ENCODE data around the gene CLCF1. TPM values are rescaled to one million over a fixed set of nuclear protein-coding genes. Genes with fewer than 3 reads are reported as not detected.

The CLCF1 gene
- total and polyA plus RNA-seq, 2 donors (not counting 3 experiments of a cell fraction or from before 2014, with no cell fraction given), result 5.8 to 6.5 TPM

DNA sequence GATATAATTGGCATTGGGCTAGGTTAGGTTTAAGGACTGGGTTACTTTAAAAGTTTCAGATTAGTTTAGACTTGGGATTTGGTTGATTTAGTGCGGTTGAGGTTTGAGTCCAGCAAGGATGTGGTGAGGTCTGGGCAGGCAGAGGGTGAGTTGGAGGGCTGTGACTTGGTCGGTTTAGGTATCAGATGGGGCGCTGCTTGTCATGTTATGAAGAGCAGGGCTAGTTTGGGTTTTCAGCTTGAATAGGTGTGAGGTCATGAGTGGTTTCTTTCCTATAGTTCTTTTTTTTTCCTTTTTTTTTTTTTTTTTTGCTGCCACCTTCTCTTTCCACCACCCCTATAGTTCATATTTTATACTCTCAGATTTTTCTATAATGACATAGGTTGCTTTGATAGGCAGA, 4.8 kb downstream of the CLCF1 start:
- Histone ChIP-seq H3K9ac (replicated peaks; ENCODE audit: extremely low read depth, insufficient read depth, low read length) (no peak overlapping the region), H3K27ac (ENCODE audit: insufficient read depth, low read depth, low read length) (no peak overlapping the region), H3K36me3 (ENCODE audit: control insufficient read depth in 2 of 2, extremely low read depth in 1 of 2, insufficient read depth in 2 of 2, low read length in 2 of 2) (no peaks in the 10 kb centered on the region), H3K27me3 (ENCODE audit: control insufficient read depth in 2 of 2, insufficient read depth in 2 of 2, low read length in 2 of 2) (no peaks in the 10 kb centered on the region), H3K79me2 (ENCODE audit: control insufficient read depth, insufficient read depth, low read length) (peaks cover 14% of the 10 kb centered on the region), H3K9me3 (replicated peaks; ENCODE audit: control insufficient read depth, insufficient read depth, low read length) (no peaks in the 10 kb centered on the region), H3K4me1 (ENCODE audit: control insufficient read depth, extremely low read depth, insufficient read depth, low read length) (peaks cover 28% of the 10 kb centered on the region), H2AFZ (ENCODE audit: low read depth, low read length) (no peak overlapping the region), H4K20me1 (replicated peaks; ENCODE audit: control insufficient read depth, extremely low read depth, insufficient read depth, low read length) (no peaks in the 10 kb centered on the region), H3K9me1 (replicated peaks; ENCODE audit: control insufficient read depth, extremely low read depth, insufficient read depth, low read length) (no peaks in the 10 kb centered on the region), H3K4me2 (ENCODE audit: insufficient read depth, low read length) (no peak overlapping the region), H3K4me3 (replicated peaks in 1 of 3; ENCODE audit: insufficient read depth in 1 of 3, low read depth in 1 of 3, low read length in 3 of 3) (no peak overlapping the region)
- dilution Hi-C loops (cut with MboI; ENCODE audit: extremely low pct_ligation_motif_present, low sequenced_read_pairs), result no loop called here
- BruUV-seq (replicated peaks), result no TSS peak
- CTCF ChIA-PET, result interaction anchor here (0.9 to 19.7 kb wide), 4 partner anchors 13 to 106 kb away, joined by 4 to 1051 read pairs (median 62); partner anchors contain the start of gene POLD4
- no peak for DNase-seq (ENCODE audit: low read depth, low spot score)
- intact Hi-C loops (cut with micrococcal nuclease), result no loop called here
- POLR2A ChIA-PET, result no interaction called here
- TF ChIP-seq POLR2AphosphoS5 (IDR thresholded peaks at IDR 0.05; ENCODE audit: insufficient read depth, low read depth, low read length) (no peak), EZH2 (IDR thresholded peaks at IDR 0.05; ENCODE audit: borderline replicate concordance, low read depth, low read length, severe bottlenecking) (no peak), POLR2A (IDR thresholded peaks at IDR 0.05; ENCODE audit: low read depth, low read length) (no peak), GATA2 (IDR thresholded peaks at IDR 0.05; ENCODE audit: insufficient read depth, insufficient read length, low read depth, low read length) (no peak), MYC (IDR thresholded peaks at IDR 0.05; ENCODE audit: low read depth, low read length) (no peak), FOS (IDR thresholded peaks at IDR 0.05; ENCODE audit: borderline replicate concordance, insufficient read depth, low read length) (no peak), JUN (IDR thresholded peaks at IDR 0.05; ENCODE audit: borderline replicate concordance, insufficient read depth, insufficient read length, low read depth) (no peak)
- TF ChIP-seq, protein P1, sequence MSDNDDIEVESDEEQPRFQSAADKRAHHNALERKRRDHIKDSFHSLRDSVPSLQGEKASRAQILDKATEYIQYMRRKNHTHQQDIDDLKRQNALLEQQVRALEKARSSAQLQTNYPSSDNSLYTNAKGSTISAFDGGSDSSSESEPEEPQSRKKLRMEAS (IDR thresholded peaks at IDR 0.05; ENCODE audit: insufficient read depth, insufficient read length), result no peak
- TF ChIP-seq, protein P2, sequence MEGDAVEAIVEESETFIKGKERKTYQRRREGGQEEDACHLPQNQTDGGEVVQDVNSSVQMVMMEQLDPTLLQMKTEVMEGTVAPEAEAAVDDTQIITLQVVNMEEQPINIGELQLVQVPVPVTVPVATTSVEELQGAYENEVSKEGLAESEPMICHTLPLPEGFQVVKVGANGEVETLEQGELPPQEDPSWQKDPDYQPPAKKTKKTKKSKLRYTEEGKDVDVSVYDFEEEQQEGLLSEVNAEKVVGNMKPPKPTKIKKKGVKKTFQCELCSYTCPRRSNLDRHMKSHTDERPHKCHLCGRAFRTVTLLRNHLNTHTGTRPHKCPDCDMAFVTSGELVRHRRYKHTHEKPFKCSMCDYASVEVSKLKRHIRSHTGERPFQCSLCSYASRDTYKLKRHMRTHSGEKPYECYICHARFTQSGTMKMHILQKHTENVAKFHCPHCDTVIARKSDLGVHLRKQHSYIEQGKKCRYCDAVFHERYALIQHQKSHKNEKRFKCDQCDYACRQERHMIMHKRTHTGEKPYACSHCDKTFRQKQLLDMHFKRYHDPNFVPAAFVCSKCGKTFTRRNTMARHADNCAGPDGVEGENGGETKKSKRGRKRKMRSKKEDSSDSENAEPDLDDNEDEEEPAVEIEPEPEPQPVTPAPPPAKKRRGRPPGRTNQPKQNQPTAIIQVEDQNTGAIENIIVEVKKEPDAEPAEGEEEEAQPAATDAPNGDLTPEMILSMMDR (IDR thresholded peaks at IDR 0.05; ENCODE audit: extremely low read depth in 1 of 2, insufficient read depth in 1 of 2, low read depth in 1 of 2, low read length in 2 of 2), result no peak
- no peak for FAIRE-seq

Measured in endothelial cell of umbilical vein (primary cell).